Kidney epithelial cell (primary cell): ENCODE data around the gene GABRG2. TPM values are rescaled to one million over a fixed set of nuclear protein-coding genes. Genes with fewer than 3 reads are reported as not detected.

ENCODE experiments used
- DNase-seq: peaks from one replicate; pipeline ENCODE4 v3.0.0-alpha.2; 2010; ENCODE audit warnings: low read depth
- H3K27me3 ChIP-seq: 2 replicates; pipeline ENCODE4 v1.6.0; 2011; ENCODE audit warnings: low read length; ENCODE audit not compliant: control insufficient read depth, insufficient read depth
- H3K36me3 ChIP-seq: 2 replicates; pipeline ENCODE4 v1.5.1; 2011; ENCODE audit warnings: low read length; ENCODE audit not compliant: control insufficient read depth, insufficient read depth
- H3K4me3 ChIP-seq: 2 replicates; pipeline ENCODE4 v1.5.1; 2011; ENCODE audit warnings: low read depth, mild to moderate bottlenecking, control low read depth, low read length
- total RNA-seq: library from RNA; depleted of rRNA; stranded (reverse); fragments of >200 nt; gene quantifications from 2 replicates; pipeline ENCODE4 v1.2.3, GENCODE V29; 2015
- TF ChIP-seq, protein P1 (sequence below): IDR thresholded peaks from 2 replicates; pipeline ENCODE4 v1.5.1; 2011; ENCODE audit warnings: mild to moderate bottlenecking, moderate library complexity, low read length, control low read depth, inconsistent platforms; ENCODE audit not compliant: insufficient read depth, poor library complexity, severe bottlenecking

The GABRG2 gene
- total RNA-seq, 1 donor from 2014 or later: not detected

DNA sequence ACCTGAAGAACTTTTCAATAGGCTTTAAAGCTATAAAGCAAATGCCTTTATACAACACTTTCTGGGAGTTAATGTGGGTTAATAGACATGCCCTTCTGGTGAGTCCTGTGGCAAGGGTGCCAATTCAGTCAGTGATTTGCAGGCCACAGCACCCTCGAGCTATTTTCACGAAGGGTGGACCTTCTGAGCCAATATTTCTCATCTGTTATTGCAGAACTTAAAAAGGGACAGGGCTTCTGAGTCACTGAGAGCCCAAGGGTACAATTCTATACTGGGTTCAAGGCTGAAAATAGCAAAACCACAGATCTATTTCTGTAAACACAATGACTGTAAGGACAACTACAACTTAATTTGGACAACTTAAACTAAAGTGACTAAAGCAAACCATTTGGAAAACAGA lies 92.8 kb downstream of the GABRG2 start:
- H3K36me3 ChIP-seq: no peaks in the 10 kb centered on the region
- no peak for DNase-seq
- TF ChIP-seq, protein P1, sequence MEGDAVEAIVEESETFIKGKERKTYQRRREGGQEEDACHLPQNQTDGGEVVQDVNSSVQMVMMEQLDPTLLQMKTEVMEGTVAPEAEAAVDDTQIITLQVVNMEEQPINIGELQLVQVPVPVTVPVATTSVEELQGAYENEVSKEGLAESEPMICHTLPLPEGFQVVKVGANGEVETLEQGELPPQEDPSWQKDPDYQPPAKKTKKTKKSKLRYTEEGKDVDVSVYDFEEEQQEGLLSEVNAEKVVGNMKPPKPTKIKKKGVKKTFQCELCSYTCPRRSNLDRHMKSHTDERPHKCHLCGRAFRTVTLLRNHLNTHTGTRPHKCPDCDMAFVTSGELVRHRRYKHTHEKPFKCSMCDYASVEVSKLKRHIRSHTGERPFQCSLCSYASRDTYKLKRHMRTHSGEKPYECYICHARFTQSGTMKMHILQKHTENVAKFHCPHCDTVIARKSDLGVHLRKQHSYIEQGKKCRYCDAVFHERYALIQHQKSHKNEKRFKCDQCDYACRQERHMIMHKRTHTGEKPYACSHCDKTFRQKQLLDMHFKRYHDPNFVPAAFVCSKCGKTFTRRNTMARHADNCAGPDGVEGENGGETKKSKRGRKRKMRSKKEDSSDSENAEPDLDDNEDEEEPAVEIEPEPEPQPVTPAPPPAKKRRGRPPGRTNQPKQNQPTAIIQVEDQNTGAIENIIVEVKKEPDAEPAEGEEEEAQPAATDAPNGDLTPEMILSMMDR: no peak
- no peak overlapping the region for H3K4me3 ChIP-seq
- H3K27me3 ChIP-seq: no peaks in the 10 kb centered on the region

DNA sequence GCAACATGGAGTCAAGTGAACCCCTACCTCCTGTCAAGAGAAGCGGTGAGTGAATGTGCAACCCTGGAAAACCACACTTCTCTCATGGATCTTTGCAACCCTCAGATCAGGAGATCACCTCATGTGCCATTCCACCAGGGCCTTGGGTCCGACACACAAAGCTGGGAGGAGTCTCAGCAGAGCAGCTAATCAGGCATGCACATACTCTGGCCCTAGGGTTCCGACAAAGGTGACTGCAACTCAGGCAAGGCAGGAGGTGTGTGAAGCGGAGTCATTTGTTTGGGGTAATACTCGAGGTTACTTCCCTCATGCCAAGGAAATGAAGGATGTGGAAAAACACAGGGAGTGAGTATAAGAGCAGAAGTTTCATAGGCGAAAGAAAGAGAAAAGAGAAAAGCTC lies 96.1 kb downstream of the GABRG2 start:
- no peak for DNase-seq
- Histone ChIP-seq H3K27me3 (no peaks in the 10 kb centered on the region), H3K36me3 (no peaks in the 10 kb centered on the region), H3K4me3 (no peak overlapping the region)
- TF ChIP-seq, protein P1: no peak

DNA sequence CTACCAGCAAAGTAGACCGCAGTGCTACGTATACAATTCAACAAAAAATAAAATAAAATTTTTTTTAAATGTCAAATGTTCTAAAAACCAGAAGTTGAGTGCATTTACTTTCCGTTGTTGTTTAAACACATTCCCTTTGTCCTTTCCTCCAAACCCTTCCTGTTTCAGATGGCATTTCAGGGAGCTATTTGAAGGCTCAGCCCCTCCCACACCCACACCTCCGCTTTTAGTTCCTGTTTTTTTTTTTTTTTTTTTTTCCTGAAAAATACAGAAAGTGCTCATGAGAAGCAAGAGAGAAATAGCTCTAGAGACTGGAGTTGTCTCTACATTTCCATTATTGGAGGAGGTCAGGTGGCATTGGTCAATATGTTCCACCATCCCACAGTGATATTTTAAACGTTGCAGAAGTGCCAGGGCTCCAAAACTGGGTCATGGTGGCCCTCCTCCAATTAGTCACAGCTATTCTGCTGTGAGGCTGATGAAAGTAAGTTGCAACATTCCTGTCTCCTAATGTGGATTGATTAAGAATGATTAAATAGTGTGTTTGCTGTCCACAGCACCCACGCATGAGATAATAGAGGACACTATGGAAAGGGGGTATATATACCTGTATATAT lies 106.9 kb downstream of the GABRG2 start:
- Histone ChIP-seq H3K4me3 (no peak overlapping the region), H3K36me3 (no peaks in the 10 kb centered on the region), H3K27me3 (no peaks in the 10 kb centered on the region)
- TF ChIP-seq, protein P1: no peak
- DNase-seq: no peak

DNA sequence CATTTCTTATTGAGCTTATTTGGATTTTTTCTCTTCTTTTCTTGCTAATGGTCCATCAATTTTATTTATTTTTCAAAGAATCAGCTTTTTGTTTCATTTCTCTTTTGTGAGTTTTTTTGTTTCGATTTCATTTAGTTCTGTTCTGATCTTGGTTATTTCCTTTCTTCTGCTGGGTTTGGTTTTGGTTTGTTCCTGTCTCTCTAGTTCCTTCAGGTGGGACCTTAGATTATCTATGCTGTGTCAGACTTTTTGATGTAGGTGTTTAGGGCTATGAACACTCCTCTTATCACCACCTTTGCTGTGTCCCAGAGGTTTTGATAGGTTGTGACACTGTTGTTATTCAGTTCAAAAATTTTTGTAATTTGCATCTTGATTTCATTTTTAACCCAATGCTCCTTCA lies 119.8 kb downstream of the GABRG2 start:
- TF ChIP-seq, protein P1: no peak
- no peak for DNase-seq
- Histone ChIP-seq H3K27me3 (no peaks in the 10 kb centered on the region), H3K4me3 (no peak overlapping the region), H3K36me3 (no peaks in the 10 kb centered on the region)

DNA sequence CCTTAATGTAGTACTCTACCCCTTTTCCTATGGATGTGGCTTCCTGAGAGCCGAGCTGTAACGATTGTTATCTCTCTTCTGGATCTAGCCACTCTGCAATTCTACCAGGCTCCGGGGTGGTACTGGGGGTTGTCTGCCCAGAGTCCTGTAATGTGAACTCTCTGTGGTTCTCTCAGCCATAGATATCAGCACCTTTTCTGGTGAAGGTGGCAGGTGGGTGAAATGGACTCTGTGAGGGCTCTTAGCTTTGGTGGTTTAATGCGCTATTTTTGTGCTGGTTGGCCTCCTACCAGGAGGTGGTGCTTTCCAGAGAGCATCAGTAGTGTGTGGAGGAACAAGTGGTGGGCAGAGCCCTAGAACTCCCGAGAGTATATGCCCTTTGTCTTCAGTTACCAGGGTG lies 122.1 kb downstream of the GABRG2 start:
- Histone ChIP-seq H3K36me3 (no peaks in the 10 kb centered on the region), H3K27me3 (no peaks in the 10 kb centered on the region), H3K4me3 (no peak overlapping the region)
- TF ChIP-seq, protein P1: no peak
- no peak for DNase-seq

DNA sequence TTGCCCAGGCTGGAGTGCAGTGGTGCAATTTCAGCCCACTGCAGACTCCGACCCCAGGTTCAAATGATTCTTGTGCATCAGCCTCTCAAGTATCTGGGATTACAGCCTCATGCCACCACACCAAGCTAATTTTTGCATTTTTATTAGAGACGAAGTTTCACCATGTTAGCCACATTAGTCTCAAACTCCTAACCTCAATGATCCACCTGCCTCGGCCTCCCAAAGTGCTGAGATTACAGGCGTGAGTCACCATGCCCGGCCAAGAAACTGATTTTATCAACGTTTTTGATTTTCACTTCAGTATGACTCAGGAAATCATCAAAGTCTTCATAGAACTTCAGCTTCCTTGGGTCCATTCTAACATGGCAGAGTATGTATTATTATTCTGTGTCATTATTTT lies 125.4 kb downstream of the GABRG2 start:
- H3K36me3 ChIP-seq: no peaks in the 10 kb centered on the region
- H3K4me3 ChIP-seq: no peak overlapping the region
- DNase-seq: no peak
- TF ChIP-seq, protein P1: no peak
- no peaks in the 10 kb centered on the region for H3K27me3 ChIP-seq
